K562 (cell line): ENCODE data around the gene LRRTM3. TPM values are rescaled to one million over a fixed set of nuclear protein-coding genes. Genes with fewer than 3 reads are reported as not detected.

Source experiments
- ATAC-seq: fragments of 200-7000 bp; cut with Tn5 transposase; 3 replicates; pipeline ENCODE4 v1.9.1; 2020; ENCODE audit warnings: moderate library complexity
- BruUV-seq: library from RNA; stranded (reverse); fragments of 400-500 nt; replicated peaks from 2 replicates; lab custom pipeline; 2021; lab: Mats Ljungman, UMichigan
- CTCF ChIA-PET: fragments of 300-600 bp; formaldehyde crosslinking; extraction: SDS; loops from one replicate; lab custom pipeline; 2021; ENCODE audit warnings: low intra/inter-chr PET ratio; lab: Yijun Ruan, JAX
- POLR2A ChIA-PET: fragments of 300-600, 350-650 bp; sonication (Branson Sonifier 250); formaldehyde crosslinking; extraction: SDS; loops from one replicate; lab custom pipeline; 2021; ENCODE audit warnings: antibody characterized with exemption, inconsistent platforms; lab: Yijun Ruan, JAX
- DNase-seq, 4 experiments: peaks; one replicate each; pipeline versions ENCODE4 v3.0.0 to v3.0.0-alpha.2; 2011 to 2018; ENCODE audit warnings: low spot score in 3 of 4, mixed read lengths in 3 of 4; ENCODE audit errors: extremely low read depth in 1 of 4
- FAIRE-seq: peaks from 2 replicates; lab custom pipeline; 2011; peaks lifted over from hg19 to GRCh38; lab: Jason Lieb, UNC
- H2AFZ ChIP-seq: 2 replicates; pipeline ENCODE4 v1.6.0; 2011; ENCODE audit warnings: low read depth, low read length, control low read depth, inconsistent platforms
- H3K27ac ChIP-seq: fragments of 200-600 bp; 3 replicates; pipeline ENCODE4 v1.8.0; 2011; ENCODE audit warnings: low read depth, mild to moderate bottlenecking, control low read depth, inconsistent platforms, low read length, moderate library complexity, mixed read lengths; ENCODE audit errors: extremely low read depth
- H3K27me3 ChIP-seq, 2 experiments: fragments of 300-600 bp in 1 of 2; 2 replicates in 1 of 2; 3 replicates in 1 of 2; pipeline versions ENCODE4 v1.6.0 to v1.8.0; 2011; ENCODE audit warnings: inconsistent platforms in 2 of 2, low read length in 2 of 2, mild to moderate bottlenecking in 1 of 2, mixed read lengths in 1 of 2, moderate library complexity in 1 of 2; ENCODE audit not compliant: control insufficient read depth in 2 of 2, insufficient read depth in 2 of 2
- H3K36me3 ChIP-seq: fragments of 300-600 bp; 3 replicates; pipeline ENCODE4 v1.8.0; 2011; ENCODE audit warnings: mild to moderate bottlenecking, low read length, inconsistent platforms; ENCODE audit not compliant: control insufficient read depth, insufficient read depth
- H3K4me1 ChIP-seq, 2 experiments: fragments of 200-600 bp in 1 of 2; replicated peaks in 1 of 2; 2 replicates in 1 of 2; 3 replicates in 1 of 2; pipeline versions ENCODE4 v1.5.1 to v1.8.0; 2011; ENCODE audit warnings: inconsistent platforms in 2 of 2, low read length in 2 of 2, mild to moderate bottlenecking in 1 of 2, mixed read lengths in 1 of 2, moderate library complexity in 1 of 2; ENCODE audit not compliant: control insufficient read depth in 2 of 2, insufficient read depth in 2 of 2
- H3K4me2 ChIP-seq: 2 replicates; pipeline ENCODE4 v1.6.1; 2011; ENCODE audit warnings: low read length, control low read depth, inconsistent platforms, mixed read lengths; ENCODE audit not compliant: insufficient read depth
- H3K4me3 ChIP-seq: fragments of 200-600 bp; sonication (generic), shearing (Covaris generic); 2 replicates; pipeline ENCODE4 v1.5.1; 2016; ENCODE audit warnings: control low read depth, inconsistent platforms
- H3K79me2 ChIP-seq: fragments of 200-600 bp; 3 replicates; pipeline ENCODE4 v1.8.0; 2011; ENCODE audit warnings: low read length, inconsistent platforms; ENCODE audit not compliant: control insufficient read depth, insufficient read depth
- H3K9ac ChIP-seq, 2 experiments: 2 replicates each; pipeline versions ENCODE4 v1.6.0 to v1.6.1; 2011; ENCODE audit warnings: low read depth in 2 of 2, low read length in 2 of 2, control low read depth in 1 of 2, inconsistent platforms in 1 of 2, mild to moderate bottlenecking in 1 of 2, mixed read lengths in 1 of 2; ENCODE audit not compliant: insufficient read depth in 1 of 2
- H3K9me1 ChIP-seq: one replicate; pipeline ENCODE4 v1.6.0; 2011; ENCODE audit warnings: inconsistent platforms, mild to moderate bottlenecking, low read length, moderate library complexity; ENCODE audit not compliant: control insufficient read depth, insufficient read depth
- H3K9me3 ChIP-seq: replicated peaks from 2 replicates; pipeline ENCODE4 v1.5.1; 2011; ENCODE audit warnings: low read depth, low read length, inconsistent platforms; ENCODE audit not compliant: control insufficient read depth, insufficient read depth
- H4K20me1 ChIP-seq: replicated peaks from 2 replicates; pipeline ENCODE4 v1.6.1; 2011; ENCODE audit warnings: low read length, inconsistent platforms, mixed read lengths; ENCODE audit not compliant: control insufficient read depth, insufficient read depth
- IFI16 ChIP-seq: fragments of 250-450 bp; sonication (Bioruptor Pico); IDR thresholded peaks from 2 replicates; pipeline ENCODE4 v2.1.2; 2022; ENCODE audit warnings: mild to moderate bottlenecking, inconsistent platforms
- PTTG1 ChIP-seq: fragments of 450-650 bp; IDR thresholded peaks from 2 replicates; pipeline ENCODE4 v1.6.1; 2016; ENCODE audit warnings: low read depth, mild to moderate bottlenecking, missing genetic modification characterization, missing compliant biosample characterization
- RBM34 ChIP-seq: fragments of 200-400 bp; formaldehyde crosslinking; IDR thresholded peaks from 2 replicates; pipeline ENCODE4 v1.6.1; 2018; ENCODE audit warnings: low read length, borderline replicate concordance; ENCODE audit not compliant: insufficient read depth
- RBM39 ChIP-seq: fragments of 200-400 bp; formaldehyde crosslinking; optimal IDR thresholded peaks from 2 replicates; pipeline ENCODE3; 2018; ENCODE audit warnings: low read depth, low read length
- SMAD3 ChIP-seq: fragments of 450-650 bp; formaldehyde crosslinking; conservative IDR thresholded peaks from 2 replicates; pipeline ENCODE4 v1.4.0; 2020; ENCODE audit warnings: mild to moderate bottlenecking
- ZNF445 ChIP-seq: fragments of 250-450 bp; sonication (Bioruptor Pico); IDR thresholded peaks from 2 replicates; pipeline ENCODE4 v1.4.0; 2020; ENCODE audit warnings: low read depth, mild to moderate bottlenecking, moderate library complexity
- ZNF764 ChIP-seq: fragments of 250-450 bp; sonication (Bioruptor Pico); IDR thresholded peaks from 2 replicates; pipeline ENCODE4 v1.4.0; 2020; ENCODE audit warnings: low read depth, mild to moderate bottlenecking, moderate library complexity
- ZSCAN29 ChIP-seq: fragments of 450-650 bp; IDR thresholded peaks from 2 replicates; pipeline ENCODE4 v1.6.1; 2017
- WGBS: fragments of 100-300 bp; shearing (Covaris generic); methylation state at CpG from one replicate; pipeline ENCODE4 v1.1.6; 2016; ENCODE audit warnings: low coverage, mixed read lengths; ENCODE audit not compliant: insufficient coverage; ENCODE audit errors: missing lambda C conversion rate; 5-methylcytosine and 5-hydroxymethylcytosine counted together
- in situ Hi-C: fragments of 300-500 bp; cut with MboI; formaldehyde crosslinking; loops from 4 replicates; pipeline ENCODE4 v1.15.0; 2018; ENCODE audit warnings: inconsistent platforms, mixed read lengths
- intact Hi-C: fragments of 100-400 bp; cut with micrococcal nuclease; formaldehyde crosslinking; loops from 2 replicates; pipeline ENCODE4 v1.14.2; 2022
- polyA plus RNA-seq, 8 experiments: library from polyadenylated mRNA; depleted of rRNA in 4 of 8; stranded (reverse) in 5 of 8; unstranded in 3 of 8; fragments of >200 nt; fragmentation: Nextera tagmentation in 2 of 8; fragmentation: Illumina TruSeq in 1 of 8; extraction: Ambion mirVana in 2 of 8; extraction: Trizol in 1 of 8; gene quantifications; 2 replicates each; pipeline versions ENCODE4 v1.2.1 to v1.2.3, GENCODE V29; 2011 to 2014; ENCODE audit warnings: inconsistent platforms in 1 of 8, missing spikeins in 1 of 8
- total RNA-seq, 7 experiments: library from RNA; depleted of rRNA in 6 of 7; stranded (reverse); fragments of >200 nt in 6 of 7; fragmentation: Illumina TruSeq in 2 of 7; extraction: Trizol in 2 of 7; gene quantifications; 2 replicates each; pipeline versions ENCODE4 v1.2.1 to v1.2.3, GENCODE V29; 2011 to 2021; ENCODE audit warnings: low replicate concordance in 1 of 7
- TF ChIP-seq, protein P1 (sequence below): sonication (generic); formaldehyde crosslinking; IDR thresholded peaks from 2 replicates; pipeline ENCODE4 v1.8.0; 2022; ENCODE audit warnings: missing genetic modification reagents, mild to moderate bottlenecking, borderline replicate concordance
- TF ChIP-seq, protein P2 (sequence below), 3 experiments: fragments of 200-800 bp in 1 of 3; sonication (Bioruptor generic) in 1 of 3; sonication (generic) in 1 of 3; formaldehyde crosslinking in 1 of 3; IDR thresholded peaks; 2 replicates each; pipeline versions ENCODE4 v1.6.1 to v1.8.0; 2016 to 2022; ENCODE audit warnings: mild to moderate bottlenecking in 2 of 3, missing compliant biosample characterization in 2 of 3, missing genetic modification characterization in 2 of 3, missing genetic modification reagents in 1 of 3
- TF ChIP-seq, protein P3 (sequence below): fragments of 250-450 bp; sonication (Bioruptor Pico); IDR thresholded peaks from 2 replicates; pipeline ENCODE4 v1.5.0; 2021

The LRRTM3 gene
- total and polyA plus RNA-seq, 9 of the 15 experiments (the other 6 are each of a cell fraction or from before 2014, with no cell fraction given), result not detected

DNA sequence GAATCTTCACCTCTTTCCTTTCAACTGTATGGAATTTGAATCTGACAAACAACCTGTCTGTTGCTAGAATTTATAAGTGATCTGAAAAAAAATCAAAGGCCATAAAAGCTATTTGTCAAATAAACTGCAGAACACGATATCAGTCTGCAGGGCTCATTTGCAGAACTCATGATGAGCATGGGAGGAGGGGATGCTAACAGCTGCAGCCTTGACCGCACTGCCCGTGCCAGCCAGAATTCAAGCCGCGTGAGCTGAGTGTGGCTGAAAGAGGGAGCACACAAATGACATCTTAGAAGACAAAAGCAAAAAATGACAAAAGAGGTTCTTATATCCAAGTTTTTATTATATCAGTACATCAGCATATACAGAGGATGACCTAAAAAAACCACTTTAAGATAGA is 15.7 kb downstream of the LRRTM3 start:
- ATAC-seq (no peak), DNase-seq (no peak), FAIRE-seq (no peak)
- TF ChIP-seq ZNF445 (CRISPR knock-in tag), result no peak
- TF ChIP-seq, protein P1, sequence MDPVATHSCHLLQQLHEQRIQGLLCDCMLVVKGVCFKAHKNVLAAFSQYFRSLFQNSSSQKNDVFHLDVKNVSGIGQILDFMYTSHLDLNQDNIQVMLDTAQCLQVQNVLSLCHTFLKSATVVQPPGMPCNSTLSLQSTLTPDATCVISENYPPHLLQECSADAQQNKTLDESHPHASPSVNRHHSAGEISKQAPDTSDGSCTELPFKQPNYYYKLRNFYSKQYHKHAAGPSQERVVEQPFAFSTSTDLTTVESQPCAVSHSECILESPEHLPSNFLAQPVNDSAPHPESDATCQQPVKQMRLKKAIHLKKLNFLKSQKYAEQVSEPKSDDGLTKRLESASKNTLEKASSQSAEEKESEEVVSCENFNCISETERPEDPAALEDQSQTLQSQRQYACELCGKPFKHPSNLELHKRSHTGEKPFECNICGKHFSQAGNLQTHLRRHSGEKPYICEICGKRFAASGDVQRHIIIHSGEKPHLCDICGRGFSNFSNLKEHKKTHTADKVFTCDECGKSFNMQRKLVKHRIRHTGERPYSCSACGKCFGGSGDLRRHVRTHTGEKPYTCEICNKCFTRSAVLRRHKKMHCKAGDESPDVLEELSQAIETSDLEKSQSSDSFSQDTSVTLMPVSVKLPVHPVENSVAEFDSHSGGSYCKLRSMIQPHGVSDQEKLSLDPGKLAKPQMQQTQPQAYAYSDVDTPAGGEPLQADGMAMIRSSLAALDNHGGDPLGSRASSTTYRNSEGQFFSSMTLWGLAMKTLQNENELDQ (CRISPR knock-in tag), result no peak
- TF ChIP-seq ZNF764 (CRISPR knock-in tag), result no peak
- no peaks in the 10 kb centered on the region for H3K79me2 ChIP-seq
- no peaks in the 10 kb centered on the region for H3K9me1 ChIP-seq
- no peaks in the 10 kb centered on the region for H3K9me3 ChIP-seq
- H2AFZ ChIP-seq, result no peak overlapping the region
- H3K4me2 ChIP-seq, result no peak overlapping the region
- no peaks in the 10 kb centered on the region for H3K27me3 ChIP-seq
- no peak overlapping the region for H3K4me3 ChIP-seq
- ChIA-PET CTCF (no interaction called here), POLR2A (no interaction called here)
- H3K9ac ChIP-seq, result no peak overlapping the region
- H3K4me1 ChIP-seq, result no peaks in the 10 kb centered on the region
- no peaks in the 10 kb centered on the region for H3K36me3 ChIP-seq
- no TSS peak for BruUV-seq
- WGBS, result 12% methylated on average over 5 of the region's 5 CpGs
- in situ Hi-C loops, result no loop called here
- intact Hi-C loops, result no loop called here
- H4K20me1 ChIP-seq, result no peaks in the 10 kb centered on the region
- no peak overlapping the region for H3K27ac ChIP-seq

DNA sequence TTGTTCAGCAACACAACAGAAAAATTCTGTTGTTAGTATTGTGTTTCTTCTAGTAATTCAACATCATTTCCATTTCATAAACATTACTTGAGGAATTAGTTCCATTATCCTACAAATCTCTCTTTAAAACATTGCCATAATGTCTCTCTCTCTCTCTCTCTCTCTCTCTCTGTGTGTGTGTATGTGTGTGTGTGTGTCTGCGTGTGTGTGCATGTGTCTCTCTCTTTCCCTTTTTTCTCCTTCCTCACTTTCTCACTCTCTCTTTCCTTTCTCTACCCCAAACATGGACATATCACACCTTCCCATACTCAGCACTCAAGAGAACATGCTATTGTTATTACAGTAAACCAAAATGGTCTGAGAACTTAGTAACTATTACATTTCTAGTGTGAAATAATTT is 16.6 kb downstream of the LRRTM3 start:
- WGBS, result 0% methylated on average over 1 of the region's 1 CpG
- ATAC-seq (no peak), FAIRE-seq (no peak), DNase-seq (no peak)
- in situ Hi-C loops, result no loop called here
- no peaks in the 10 kb centered on the region for H3K36me3 ChIP-seq
- no peak overlapping the region for H3K4me3 ChIP-seq
- H3K27ac ChIP-seq, result no peak overlapping the region
- H3K79me2 ChIP-seq, result no peaks in the 10 kb centered on the region
- ChIA-PET POLR2A (no interaction called here), CTCF (no interaction called here)
- H3K27me3 ChIP-seq, result no peaks in the 10 kb centered on the region
- no peaks in the 10 kb centered on the region for H3K9me3 ChIP-seq
- H3K4me2 ChIP-seq, result no peak overlapping the region
- no peaks in the 10 kb centered on the region for H3K4me1 ChIP-seq
- H3K9me1 ChIP-seq, result no peaks in the 10 kb centered on the region
- no TSS peak for BruUV-seq
- no peak overlapping the region for H2AFZ ChIP-seq
- intact Hi-C loops, result no loop called here
- H3K9ac ChIP-seq, result no peak overlapping the region
- H4K20me1 ChIP-seq, result no peaks in the 10 kb centered on the region
- TF ChIP-seq ZSCAN29 (no peak), SMAD3 (CRISPR knock-in tag) (no peak), RBM34 (no peak), IFI16 (CRISPR knock-in tag) (no peak), PTTG1 (no peak), RBM39 (no peak)
- TF ChIP-seq, protein P2, sequence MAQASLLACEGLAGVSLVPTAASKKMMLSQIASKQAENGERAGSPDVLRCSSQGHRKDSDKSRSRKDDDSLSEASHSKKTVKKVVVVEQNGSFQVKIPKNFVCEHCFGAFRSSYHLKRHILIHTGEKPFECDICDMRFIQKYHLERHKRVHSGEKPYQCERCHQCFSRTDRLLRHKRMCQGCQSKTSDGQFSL (CRISPR knock-in tag; IDR thresholded peaks at IDR 0.05), result no peak
- TF ChIP-seq, protein P2 (tag; IDR thresholded peaks at IDR 0.05), result no peak
- TF ChIP-seq, protein P3, sequence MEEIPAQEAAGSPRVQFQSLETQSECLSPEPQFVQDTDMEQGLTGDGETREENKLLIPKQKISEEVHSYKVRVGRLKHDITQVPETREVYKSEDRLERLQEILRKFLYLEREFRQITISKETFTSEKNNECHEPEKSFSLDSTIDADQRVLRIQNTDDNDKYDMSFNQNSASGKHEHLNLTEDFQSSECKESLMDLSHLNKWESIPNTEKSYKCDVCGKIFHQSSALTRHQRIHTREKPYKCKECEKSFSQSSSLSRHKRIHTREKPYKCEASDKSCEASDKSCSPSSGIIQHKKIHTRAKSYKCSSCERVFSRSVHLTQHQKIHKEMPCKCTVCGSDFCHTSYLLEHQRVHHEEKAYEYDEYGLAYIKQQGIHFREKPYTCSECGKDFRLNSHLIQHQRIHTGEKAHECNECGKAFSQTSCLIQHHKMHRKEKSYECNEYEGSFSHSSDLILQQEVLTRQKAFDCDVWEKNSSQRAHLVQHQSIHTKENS (CRISPR knock-in tag), result no peak
